ENCODE data around the gene KEAP1. TPM values are rescaled to one million over a fixed set of nuclear protein-coding genes. Genes with fewer than 3 reads are reported as not detected.

Gene KEAP1
- total and polyA plus RNA-seq, 9 of the 15 experiments (the other 6 are each of a cell fraction or from before 2014, with no cell fraction given) = 2.1 to 95.6 (median 64.3) TPM

DNA sequence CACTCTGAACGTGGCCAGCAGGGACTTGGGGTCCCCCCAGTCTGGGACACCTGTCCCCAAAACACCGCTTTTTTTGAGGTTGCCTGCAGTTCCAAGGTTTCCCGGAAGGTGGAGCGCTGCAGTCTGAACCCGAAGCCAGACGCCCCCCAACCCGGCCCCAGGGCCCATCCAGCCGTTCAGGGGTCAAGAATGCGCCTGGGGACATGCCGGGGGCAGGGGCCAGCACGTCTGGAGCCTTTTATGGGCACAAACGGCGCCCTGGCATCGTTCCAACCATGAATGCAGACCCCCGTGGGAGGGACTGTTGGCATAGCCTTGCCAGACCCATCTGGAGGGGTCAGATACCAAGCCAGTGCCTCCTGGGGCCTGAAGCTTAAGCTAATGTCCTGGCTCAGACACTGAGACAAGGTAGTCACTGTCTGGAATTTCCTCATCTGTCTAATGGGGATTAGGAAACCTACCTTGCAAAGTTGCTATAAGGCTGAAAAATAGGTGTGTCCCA, 7.2 kb upstream of the KEAP1 start (continued):
- TF ChIP-seq, protein P1, sequence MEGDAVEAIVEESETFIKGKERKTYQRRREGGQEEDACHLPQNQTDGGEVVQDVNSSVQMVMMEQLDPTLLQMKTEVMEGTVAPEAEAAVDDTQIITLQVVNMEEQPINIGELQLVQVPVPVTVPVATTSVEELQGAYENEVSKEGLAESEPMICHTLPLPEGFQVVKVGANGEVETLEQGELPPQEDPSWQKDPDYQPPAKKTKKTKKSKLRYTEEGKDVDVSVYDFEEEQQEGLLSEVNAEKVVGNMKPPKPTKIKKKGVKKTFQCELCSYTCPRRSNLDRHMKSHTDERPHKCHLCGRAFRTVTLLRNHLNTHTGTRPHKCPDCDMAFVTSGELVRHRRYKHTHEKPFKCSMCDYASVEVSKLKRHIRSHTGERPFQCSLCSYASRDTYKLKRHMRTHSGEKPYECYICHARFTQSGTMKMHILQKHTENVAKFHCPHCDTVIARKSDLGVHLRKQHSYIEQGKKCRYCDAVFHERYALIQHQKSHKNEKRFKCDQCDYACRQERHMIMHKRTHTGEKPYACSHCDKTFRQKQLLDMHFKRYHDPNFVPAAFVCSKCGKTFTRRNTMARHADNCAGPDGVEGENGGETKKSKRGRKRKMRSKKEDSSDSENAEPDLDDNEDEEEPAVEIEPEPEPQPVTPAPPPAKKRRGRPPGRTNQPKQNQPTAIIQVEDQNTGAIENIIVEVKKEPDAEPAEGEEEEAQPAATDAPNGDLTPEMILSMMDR (IDR thresholded peaks at IDR 0.05 in 2 of 3, conservative IDR thresholded peaks at IDR 0.05 in 1 of 3; ENCODE audit: insufficient read depth in 2 of 3, low read depth in 1 of 3, low read length in 3 of 3) = peak; percentile 65 to 93 (median 65)
- TF ChIP-seq GATAD2A (IDR thresholded peaks at IDR 0.05) = 0 out of 2 replicates have a peak, but pooled peaks have one; percentile 15
- TF ChIP-seq RBM25 (IDR thresholded peaks at IDR 0.05; ENCODE audit: low read depth, low read length, severe bottlenecking) = no peak
- no peak for TF ChIP-seq MCM5 (IDR thresholded peaks at IDR 0.05; ENCODE audit: low read depth)
- no peak for TF ChIP-seq NCOA1 (IDR thresholded peaks at IDR 0.05; ENCODE audit: low read depth)
- TF ChIP-seq MTA3 (IDR thresholded peaks at IDR 0.05; ENCODE audit: borderline replicate concordance) = 0 out of 2 replicates have a peak, but pooled peaks have one; percentile 42
- TF ChIP-seq CEBPB (tag; IDR thresholded peaks at IDR 0.05) = no peak
- 0 out of 2 replicates have a peak, but pooled peaks have one; percentile 44 for TF ChIP-seq LCOR (CRISPR knock-in tag; IDR thresholded peaks at IDR 0.05)
- TF ChIP-seq, protein P2, sequence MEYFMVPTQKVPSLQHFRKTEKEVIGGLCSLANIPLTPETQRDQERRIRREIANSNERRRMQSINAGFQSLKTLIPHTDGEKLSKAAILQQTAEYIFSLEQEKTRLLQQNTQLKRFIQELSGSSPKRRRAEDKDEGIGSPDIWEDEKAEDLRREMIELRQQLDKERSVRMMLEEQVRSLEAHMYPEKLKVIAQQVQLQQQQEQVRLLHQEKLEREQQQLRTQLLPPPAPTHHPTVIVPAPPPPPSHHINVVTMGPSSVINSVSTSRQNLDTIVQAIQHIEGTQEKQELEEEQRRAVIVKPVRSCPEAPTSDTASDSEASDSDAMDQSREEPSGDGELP (CRISPR knock-in tag; IDR thresholded peaks at IDR 0.05; ENCODE audit: borderline replicate concordance) = peak; percentile 22; the same call in 1 of the 2 replicates
- peak; percentile 88 for TF ChIP-seq NFIC (IDR thresholded peaks at IDR 0.05)

Data from K562 (cell line).